ENCODE results near the gene GPC3.
A peak's percentile ranks its signal among the peaks of the same experiment; 100 is the strongest.
"Not testable (repeated sequence)": the region's sequence is repeated elsewhere in the genome, so short reads cannot be mapped to it uniquely, and the experiment has no call there.

The GPC3 gene

GRCh38 chrX:133923113-133923512, 62.3 kb downstream of the GPC3 start:
- DNase-seq, result no peak

- no peak for DNase-seq
Measured at GRCh38 chrX:133922390-133922771, 63.0 kb downstream of the GPC3 start.

DNA sequence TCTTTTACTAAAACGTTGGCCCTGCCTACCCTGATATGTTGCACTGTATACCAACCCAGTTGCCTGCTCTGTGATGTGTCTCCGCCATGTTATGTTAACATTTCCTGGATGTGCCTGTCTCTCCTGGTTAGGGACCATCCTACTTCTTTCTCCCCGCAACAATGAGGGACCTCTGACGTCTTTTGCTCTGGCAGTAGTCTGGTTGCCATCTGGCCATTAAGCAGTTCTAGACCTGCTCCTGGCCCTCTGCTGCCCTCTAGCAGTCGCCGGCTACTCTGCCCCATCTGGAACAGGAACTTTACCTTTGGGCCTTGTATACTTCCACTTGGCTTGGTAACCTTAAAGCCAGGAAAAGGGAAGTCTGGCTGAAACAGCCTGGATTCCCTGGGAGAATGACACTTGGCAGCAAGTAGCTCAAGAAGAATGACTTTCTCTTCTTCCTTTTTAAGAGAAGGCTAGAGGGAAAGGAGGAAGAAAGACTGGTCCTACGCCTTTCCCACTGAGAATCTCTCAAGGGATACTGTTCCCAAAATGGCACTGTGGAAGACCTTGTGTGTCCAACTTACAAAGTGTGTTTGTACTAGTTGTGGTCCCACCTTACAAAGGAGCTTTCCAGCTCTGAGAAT, 63.5 kb downstream of the GPC3 start:
- peak; percentile 78 for DNase-seq

DNA sequence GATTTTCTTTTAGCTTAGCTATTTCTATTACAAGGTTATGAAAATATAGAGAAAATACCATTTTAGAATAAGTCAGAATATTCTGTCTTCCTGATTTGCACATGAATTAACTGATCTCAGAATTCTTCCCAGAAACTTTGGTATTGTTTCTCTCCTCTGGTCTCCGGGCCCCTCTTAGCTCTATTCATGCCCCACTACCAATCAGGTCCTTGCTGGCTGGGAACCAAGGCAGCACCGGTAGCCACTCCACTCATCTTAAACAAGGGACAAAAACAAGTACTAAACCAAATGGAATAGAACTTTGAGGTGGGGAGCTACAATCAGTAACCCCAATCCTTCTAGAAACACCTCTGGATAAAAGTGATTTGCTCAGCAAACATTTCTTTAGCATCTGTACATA, 64.3 kb downstream of the GPC3 start:
- no peak for DNase-seq

GRCh38 chrX:133918361-133918771, 67.0 kb downstream of the GPC3 start:
- no peak for DNase-seq

- no peak for DNase-seq
Measured at GRCh38 chrX:133916984-133917722, 68.2 kb downstream of the GPC3 start.

DNA sequence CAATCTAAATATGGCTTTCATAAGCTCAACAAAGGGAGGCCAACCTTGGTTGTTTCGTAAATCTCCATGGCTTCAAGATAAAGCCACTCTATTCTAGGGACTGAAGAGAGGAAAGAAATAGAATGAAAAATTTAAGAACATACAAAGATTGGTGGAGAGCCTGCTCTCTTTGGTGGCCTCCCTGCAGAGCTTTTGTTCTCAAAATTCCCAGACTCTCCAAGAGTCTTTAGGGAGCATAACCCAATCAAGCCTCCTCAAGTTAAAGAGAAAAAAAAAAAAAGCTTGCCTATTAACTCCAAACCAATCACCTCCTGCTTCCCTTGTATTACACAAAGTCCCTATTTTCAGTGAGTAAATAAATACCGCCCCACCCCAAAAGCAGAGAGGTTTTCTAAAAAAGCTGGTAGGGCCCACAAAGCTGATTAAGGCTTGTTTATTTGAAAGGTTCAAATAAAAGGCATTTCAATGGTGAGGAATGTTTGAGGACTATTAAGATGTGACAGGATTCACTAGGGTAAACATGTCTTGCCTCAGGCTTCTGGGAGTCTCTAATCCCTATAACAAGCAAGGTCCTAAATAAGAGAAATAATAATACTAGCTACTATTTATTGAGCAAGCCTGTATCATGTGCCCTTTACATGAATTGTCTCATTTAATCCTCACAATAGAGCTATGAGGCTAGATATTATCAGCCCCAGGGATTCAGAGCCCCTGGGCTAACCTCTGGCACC, 71.6 kb downstream of the GPC3 start:
- DNase-seq, result no peak

DNA sequence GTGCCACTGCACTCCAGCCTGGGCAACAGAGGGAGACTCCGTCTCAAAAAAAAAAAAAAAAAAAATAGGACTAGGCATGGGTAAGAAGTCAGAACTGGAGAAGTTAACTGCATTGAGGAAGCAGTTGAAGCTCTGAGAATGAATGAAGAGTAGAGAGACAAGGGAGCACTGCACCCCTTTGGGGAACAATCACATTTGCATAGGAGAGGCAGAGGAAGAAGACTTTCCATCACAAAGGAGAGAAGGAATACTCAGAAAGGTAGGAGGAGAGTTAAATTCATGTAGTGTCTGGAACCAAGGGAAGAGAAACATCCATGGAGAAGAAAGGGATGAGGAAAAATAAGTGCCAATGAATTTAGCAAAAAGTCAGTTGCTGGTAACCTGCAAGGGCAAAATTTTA, 72.4 kb downstream of the GPC3 start:
- no peak for DNase-seq

- DNase-seq, result no peak
Measured at GRCh38 chrX:133911825-133912495, 73.4 kb downstream of the GPC3 start.

DNA sequence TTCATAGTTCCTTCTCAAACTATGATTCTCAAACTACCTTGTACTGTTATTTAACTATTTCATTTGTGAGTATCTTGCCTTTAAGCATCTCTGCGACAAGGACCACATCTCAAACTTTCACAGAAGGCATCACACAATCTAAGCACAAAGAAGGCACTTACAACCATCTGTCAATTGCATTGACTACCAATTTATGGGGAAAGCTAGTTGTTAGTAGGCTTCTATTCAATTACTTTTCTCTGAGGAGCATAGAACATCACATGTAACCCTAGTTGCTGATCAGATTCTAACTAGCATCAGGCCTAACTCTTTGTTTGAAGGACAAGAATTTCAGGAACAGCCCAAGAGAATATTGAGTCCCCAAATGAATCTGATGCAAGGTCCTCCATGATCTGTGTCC, 74.9 kb downstream of the GPC3 start:
- DNase-seq, result no peak

- no peak for DNase-seq
Measured at GRCh38 chrX:133909888-133910287, 75.5 kb downstream of the GPC3 start.

- no peak for DNase-seq
Measured at GRCh38 chrX:133908223-133908955, 77.0 kb downstream of the GPC3 start.

DNA sequence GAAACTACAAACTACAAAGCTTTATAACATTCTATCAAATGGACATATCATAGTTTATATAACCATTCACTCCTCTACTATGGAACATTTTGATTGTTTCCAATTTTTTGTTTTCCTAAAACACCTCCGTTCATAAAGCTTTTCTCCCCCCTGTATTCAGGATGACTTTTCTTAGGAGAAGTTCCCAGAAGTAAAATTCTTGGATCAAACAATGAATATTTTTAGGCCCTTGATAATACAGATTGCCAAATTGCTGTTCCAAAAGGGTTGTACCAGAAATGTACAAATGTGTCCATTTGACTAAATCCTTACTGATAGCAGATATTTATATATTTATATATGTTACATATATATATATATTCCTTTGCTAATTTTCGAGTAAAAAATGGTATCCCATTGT, 77.8 kb downstream of the GPC3 start:
- DNase-seq, result no peak

DNA sequence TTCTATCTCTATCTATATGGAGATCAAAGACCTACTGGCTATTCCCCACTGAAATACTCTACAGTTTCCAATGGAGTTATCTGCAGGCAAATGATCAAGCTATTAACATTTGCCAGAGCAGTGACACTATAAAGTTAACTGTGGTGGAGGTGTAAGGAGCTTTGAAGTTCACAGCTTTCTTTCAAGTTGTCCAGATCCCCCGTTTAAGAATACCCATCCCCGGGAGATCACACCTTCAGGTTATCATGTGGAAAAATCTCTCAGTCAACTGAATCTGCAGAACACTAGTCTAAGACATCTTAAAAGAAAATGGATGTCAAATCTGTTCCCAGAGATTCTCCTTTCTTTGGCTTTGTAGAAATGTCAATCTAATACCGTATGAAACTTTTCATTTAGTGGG, 80.1 kb downstream of the GPC3 start:
- DNase-seq, result no peak

GRCh38 chrX:133897593-133898163, 87.7 kb downstream of the GPC3 start:
- peak; percentile 22 for DNase-seq

- no peak for DNase-seq
Measured at GRCh38 chrX:133892337-133892736, 93.1 kb downstream of the GPC3 start.

GRCh38 chrX:133888984-133889383, 96.4 kb downstream of the GPC3 start:
- DNase-seq, result no peak

DNA sequence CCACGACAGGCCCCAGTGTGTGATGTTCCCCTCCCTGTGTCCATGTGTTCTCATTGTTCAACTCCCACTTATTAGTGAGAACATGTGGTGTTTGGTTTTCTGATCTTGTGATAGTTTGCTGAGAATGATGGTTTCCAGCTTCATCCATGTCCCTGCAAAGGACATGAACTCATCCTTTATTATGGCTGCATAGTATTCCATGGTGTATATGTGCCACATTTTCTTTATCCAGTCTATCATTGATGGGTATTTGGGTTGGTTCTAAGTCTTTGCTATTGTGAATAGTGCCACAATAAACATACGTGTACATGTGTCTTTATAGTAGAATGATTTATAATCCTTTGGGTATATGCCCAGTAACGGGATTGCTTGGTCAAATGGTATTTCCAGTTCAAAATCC, 97.3 kb downstream of the GPC3 start:
- not testable (repeated sequence) for DNase-seq

DNA sequence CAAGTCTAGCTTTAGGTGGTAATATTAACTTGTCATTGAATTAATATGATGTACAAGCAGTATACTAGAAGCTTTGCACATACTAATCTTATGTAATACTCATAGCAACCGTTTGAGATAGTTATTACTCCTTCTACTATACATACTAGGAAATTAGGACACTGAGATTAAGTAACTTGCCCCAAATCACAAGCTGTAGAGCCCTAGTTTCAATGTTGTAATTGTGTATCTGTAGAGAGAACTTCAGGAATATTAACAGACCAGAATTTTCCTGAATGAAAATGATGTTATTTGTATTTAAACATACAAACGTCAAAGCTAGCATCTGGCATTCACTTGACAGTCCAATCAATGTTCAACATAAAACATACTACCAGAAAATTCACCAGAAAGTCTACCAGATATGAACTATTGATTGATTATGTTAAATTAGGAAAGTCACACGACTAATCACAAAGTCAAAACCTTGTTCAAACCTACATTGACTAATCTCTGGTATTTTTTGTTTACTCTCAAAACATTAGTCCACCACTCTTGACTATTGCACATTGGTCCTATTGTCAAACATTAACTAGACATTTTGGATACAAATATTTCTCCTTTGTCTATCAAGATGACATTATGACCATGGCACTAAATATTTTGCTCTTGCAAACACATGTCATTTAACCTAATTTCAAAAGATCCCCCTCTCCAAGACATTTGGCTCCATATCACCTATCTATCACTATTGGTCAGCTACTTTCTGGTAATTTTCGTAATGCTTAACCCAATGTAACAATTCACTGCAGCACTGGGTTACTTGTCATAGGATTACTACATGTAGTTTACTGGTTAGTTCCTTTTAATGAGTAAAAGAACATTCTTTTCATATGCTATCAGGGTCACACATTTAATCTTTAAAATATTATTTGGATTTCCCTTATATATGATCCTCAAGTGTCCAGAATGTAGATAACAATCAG, 100.7 kb downstream of the GPC3 start:
- DNase-seq, result no peak

GRCh38 chrX:133881893-133882292, 103.5 kb downstream of the GPC3 start:
- DNase-seq, result no peak

DNA sequence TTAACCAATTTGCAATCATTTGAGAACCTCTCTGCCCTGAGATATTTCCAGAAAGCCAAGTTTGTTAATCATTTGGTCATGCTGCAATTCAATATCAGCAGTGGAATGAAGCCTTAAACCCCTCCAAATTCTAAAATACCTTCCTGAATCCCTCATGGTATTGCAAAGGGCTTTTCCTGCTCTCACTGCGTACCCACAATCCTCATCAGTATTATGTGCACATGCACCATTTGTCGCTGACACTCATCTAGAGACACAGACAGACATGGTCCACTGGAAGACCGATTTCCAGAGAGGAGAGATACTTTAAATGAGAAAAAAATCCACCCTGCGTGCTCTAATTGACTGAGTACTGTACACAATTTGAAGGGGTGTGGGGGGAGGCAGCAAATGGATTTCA, 104.4 kb downstream of the GPC3 start:
- DNase-seq, result no peak
